Measurements from ENCODE around the gene ANKLE2. TPM values are rescaled to one million over a fixed set of nuclear protein-coding genes. Genes with fewer than 3 reads are reported as not detected.

Gene ANKLE2
- total and polyA plus RNA-seq, 2 of the 13 experiments (the other 11 are each of a cell fraction or from before 2014, with no cell fraction given) = 35.3 to 37.1 TPM

DNA sequence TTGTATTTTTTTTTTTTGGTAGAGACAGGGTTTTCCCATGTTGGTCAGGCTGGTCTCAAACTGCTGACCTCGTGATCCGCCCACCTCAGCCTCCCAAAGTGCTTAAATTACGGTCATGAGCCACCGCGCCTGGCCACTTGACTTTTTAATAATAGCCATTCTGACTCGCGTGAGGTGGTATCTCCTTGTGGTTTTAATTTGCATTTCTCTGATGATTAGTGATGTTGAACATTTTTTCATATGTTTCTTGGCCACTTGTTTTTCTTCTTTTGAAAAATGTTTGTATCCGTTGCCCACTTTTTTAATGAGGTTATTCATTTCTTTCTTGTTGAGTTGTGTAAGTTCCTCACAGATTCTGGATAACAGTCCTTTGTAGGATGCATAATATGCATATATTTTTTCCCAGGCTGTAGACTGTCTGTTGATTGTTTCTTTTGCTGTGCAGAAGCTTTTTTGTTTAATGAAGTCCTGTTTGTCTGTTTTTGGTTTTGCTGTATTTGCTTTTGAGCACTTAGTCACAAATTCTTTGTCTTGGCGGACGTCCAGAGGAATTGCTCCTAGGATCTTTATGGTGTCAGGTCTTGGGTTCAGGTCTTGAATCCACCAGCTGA is 61.3 kb downstream of the ANKLE2 start:
- Histone ChIP-seq H3K27ac (ENCODE audit: extremely low read length, insufficient read depth, low read length) (no peak overlapping the region), H3K4me3 (replicated peaks in 1 of 3; ENCODE audit: insufficient read depth in 1 of 3, low read depth in 2 of 3, low read length in 3 of 3) (no peak overlapping the region), H3K9ac (ENCODE audit: insufficient read depth, low read depth, low read length) (no peak overlapping the region), H4K20me1 (ENCODE audit: insufficient read depth, low read length) (no peaks in the 10 kb centered on the region), H3K4me1 (ENCODE audit: insufficient read depth, low read length) (peaks cover 12% of the 10 kb centered on the region; the same call in 1 of the 2 replicates), H3K9me3 (ENCODE audit: low read length) (no peaks in the 10 kb centered on the region), H3K36me3 (replicated peaks in 1 of 2; ENCODE audit: control insufficient read depth in 1 of 2, insufficient read depth in 2 of 2, low read length in 2 of 2) (peaks cover 14 to 35% of the 10 kb centered on the region in 2 experiments; a peak in 4 of 5 replicates), H3K4me2 (ENCODE audit: low read depth, low read length) (no peak overlapping the region), H2AFZ (ENCODE audit: low read length) (no peak overlapping the region), H3K27me3 (ENCODE audit: control insufficient read depth in 1 of 2, insufficient read depth in 2 of 2, low read length in 2 of 2) (no peaks in the 10 kb centered on the region), H3K79me2 (ENCODE audit: insufficient read depth, low read length) (no peaks in the 10 kb centered on the region)
- FAIRE-seq = no peak
- CTCF ChIA-PET (ENCODE audit: low intra/inter-chr PET ratio, low total read pairs) = no interaction called here
- POLR2A ChIA-PET = no interaction called here
- TF ChIP-seq, protein P1, sequence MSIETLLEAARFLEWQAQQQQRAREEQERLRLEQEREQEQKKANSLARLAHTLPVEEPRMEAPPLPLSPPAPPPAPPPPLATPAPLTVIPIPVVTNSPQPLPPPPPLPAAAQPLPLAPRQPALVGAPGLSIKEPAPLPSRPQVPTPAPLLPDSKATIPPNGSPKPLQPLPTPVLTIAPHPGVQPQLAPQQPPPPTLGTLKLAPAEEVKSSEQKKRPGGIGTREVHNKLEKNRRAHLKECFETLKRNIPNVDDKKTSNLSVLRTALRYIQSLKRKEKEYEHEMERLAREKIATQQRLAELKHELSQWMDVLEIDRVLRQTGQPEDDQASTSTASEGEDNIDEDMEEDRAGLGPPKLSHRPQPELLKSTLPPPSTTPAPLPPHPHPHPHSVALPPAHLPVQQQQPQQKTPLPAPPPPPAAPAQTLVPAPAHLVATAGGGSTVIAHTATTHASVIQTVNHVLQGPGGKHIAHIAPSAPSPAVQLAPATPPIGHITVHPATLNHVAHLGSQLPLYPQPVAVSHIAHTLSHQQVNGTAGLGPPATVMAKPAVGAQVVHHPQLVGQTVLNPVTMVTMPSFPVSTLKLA (IDR thresholded peaks at IDR 0.05) = no peak
- TF ChIP-seq NBN (conservative IDR thresholded peaks at IDR 0.05) (no peak), ESRRA (CRISPR knock-in tag; IDR thresholded peaks at IDR 0.05; ENCODE audit: low read depth) (no peak), ZNF615 (CRISPR knock-in tag; IDR thresholded peaks at IDR 0.05; ENCODE audit: borderline replicate concordance) (no peak), RBAK (CRISPR knock-in tag; IDR thresholded peaks at IDR 0.05) (no peak), ZNF772 (CRISPR knock-in tag; IDR thresholded peaks at IDR 0.05) (no peak)
- TF ChIP-seq, protein P2, sequence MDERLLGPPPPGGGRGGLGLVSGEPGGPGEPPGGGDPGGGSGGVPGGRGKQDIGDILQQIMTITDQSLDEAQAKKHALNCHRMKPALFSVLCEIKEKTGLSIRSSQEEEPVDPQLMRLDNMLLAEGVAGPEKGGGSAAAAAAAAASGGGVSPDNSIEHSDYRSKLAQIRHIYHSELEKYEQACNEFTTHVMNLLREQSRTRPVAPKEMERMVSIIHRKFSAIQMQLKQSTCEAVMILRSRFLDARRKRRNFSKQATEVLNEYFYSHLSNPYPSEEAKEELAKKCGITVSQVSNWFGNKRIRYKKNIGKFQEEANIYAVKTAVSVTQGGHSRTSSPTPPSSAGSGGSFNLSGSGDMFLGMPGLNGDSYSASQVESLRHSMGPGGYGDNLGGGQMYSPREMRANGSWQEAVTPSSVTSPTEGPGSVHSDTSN (CRISPR knock-in tag; IDR thresholded peaks at IDR 0.05) = no peak
- no peak for ATAC-seq
- intact Hi-C loops (cut with micrococcal nuclease; ENCODE audit: unreplicated experiment) (no loop called here), in situ Hi-C loops (cut with HindIII; ENCODE audit: extremely low pct_ligation_motif_present, low pct_unique_long_range_greater_than_20kb) (no loop called here)
- DNase-seq (ENCODE audit: low spot score) = peak; percentile 45
- 92% methylated on average over 10 of the region's 10 CpGs for WGBS (ENCODE audit: low lambda C conversion rate)
- no TSS peak for BruUV-seq (replicated peaks)
